Liver (tissue), 9 donors: Measurements from ENCODE around the gene KLK15. TPM values are rescaled to one million over a fixed set of nuclear protein-coding genes. Genes with fewer than 3 reads are reported as not detected.

Source experiments
- DNase-seq: peaks from one replicate; pipeline ENCODE4 v3.0.0-alpha.2; 2017; ENCODE audit warnings: low spot score
- H3K27ac ChIP-seq, 2 donors: one replicate each; pipeline ENCODE4 v1.7.0; 2013; ENCODE audit warnings: inconsistent platforms in 2 of 2, low read length in 2 of 2, control low read depth in 1 of 2, low read depth in 1 of 2, mild to moderate bottlenecking in 1 of 2
- H3K27me3 ChIP-seq, 4 donors: one replicate each; pipeline versions ENCODE4 v1.6.1 to v1.7.0; 2013; ENCODE audit warnings: low read length in 3 of 4, inconsistent platforms in 1 of 4, mild to moderate bottlenecking in 1 of 4, moderate library complexity in 1 of 4; ENCODE audit not compliant: control insufficient read depth in 4 of 4, insufficient read depth in 4 of 4
- H3K36me3 ChIP-seq, 4 donors: one replicate each; pipeline versions ENCODE4 v1.6.1 to v1.7.0; 2013; ENCODE audit warnings: low read length in 3 of 4, mild to moderate bottlenecking in 3 of 4, low read depth in 1 of 4, moderate library complexity in 1 of 4; ENCODE audit not compliant: control insufficient read depth in 4 of 4, insufficient read depth in 3 of 4
- H3K4me1 ChIP-seq, 4 donors: one replicate each; pipeline versions ENCODE4 v1.6.1 to v1.7.0; 2013; ENCODE audit warnings: low read length in 3 of 4, mild to moderate bottlenecking in 3 of 4, moderate library complexity in 1 of 4; ENCODE audit not compliant: control insufficient read depth in 4 of 4, insufficient read depth in 4 of 4
- H3K4me3 ChIP-seq, 3 donors: one replicate each; pipeline versions ENCODE4 v1.6.1 to v1.7.0; 2013; ENCODE audit warnings: low read length in 3 of 3, control low read depth in 1 of 3, low read depth in 1 of 3, mild to moderate bottlenecking in 1 of 3
- H3K9ac ChIP-seq, 2 donors: one replicate each; pipeline ENCODE4 v1.7.0; 2013; ENCODE audit warnings: low read length in 2 of 2, mild to moderate bottlenecking in 2 of 2, moderate library complexity in 2 of 2, control low read depth in 1 of 2, low read depth in 1 of 2
- H3K9me3 ChIP-seq, 4 donors: one replicate each; pipeline versions ENCODE4 v1.6.1 to v1.7.0; 2013; ENCODE audit warnings: low read length in 3 of 4; ENCODE audit not compliant: control insufficient read depth in 4 of 4
- ATF3 ChIP-seq: IDR thresholded peaks from 2 replicates; pipeline ENCODE4 v1.6.1; 2016; ENCODE audit warnings: antibody characterized with exemption
- CTCF ChIP-seq: fragments of 150-350 bp; IDR thresholded peaks from 2 replicates; pipeline ENCODE4 v1.5.1; 2017; ENCODE audit warnings: improper control_type of control experiment, low read depth, low read length; ENCODE audit not compliant: missing input control
- EGR1 ChIP-seq, 2 donors: IDR thresholded peaks; 2 replicates each; pipeline ENCODE4 v1.6.1; 2016 to 2018; ENCODE audit warnings: antibody characterized with exemption in 2 of 2, low read depth in 2 of 2
- FOXA1 ChIP-seq: IDR thresholded peaks from 2 replicates; pipeline ENCODE4 v1.6.1; 2016; ENCODE audit warnings: antibody characterized with exemption
- FOXA2 ChIP-seq: IDR thresholded peaks from 2 replicates; pipeline ENCODE4 v1.6.1; 2016; ENCODE audit warnings: antibody characterized with exemption
- GABPA ChIP-seq, 2 donors: IDR thresholded peaks in 1 of 2; conservative IDR thresholded peaks in 1 of 2; 2 replicates each; pipeline ENCODE4 v1.6.1; 2016; ENCODE audit warnings: antibody characterized with exemption in 2 of 2, mild to moderate bottlenecking in 1 of 2, moderate library complexity in 1 of 2
- HNF4A ChIP-seq, 2 donors: conservative IDR thresholded peaks; 2 replicates each; pipeline ENCODE4 v1.6.1; 2016; ENCODE audit warnings: antibody characterized with exemption in 2 of 2, mild to moderate bottlenecking in 2 of 2
- HNF4G ChIP-seq: IDR thresholded peaks from 2 replicates; pipeline ENCODE4 v1.6.1; 2016; ENCODE audit warnings: antibody characterized with exemption
- JUND ChIP-seq, 2 donors: IDR thresholded peaks; 2 replicates each; pipeline ENCODE4 v1.6.1; 2016; ENCODE audit warnings: antibody characterized with exemption in 2 of 2
- MAX ChIP-seq: IDR thresholded peaks from 2 replicates; pipeline ENCODE4 v1.6.1; 2016; ENCODE audit warnings: antibody characterized with exemption
- NR2F2 ChIP-seq: IDR thresholded peaks from 2 replicates; pipeline ENCODE4 v1.6.1; 2016; ENCODE audit warnings: antibody characterized with exemption
- REST ChIP-seq: IDR thresholded peaks from 2 replicates; pipeline ENCODE4 v1.6.1; 2016; ENCODE audit warnings: antibody characterized with exemption, mild to moderate bottlenecking
- RXRA ChIP-seq, 2 donors: IDR thresholded peaks; 2 replicates each; pipeline ENCODE4 v1.6.1; 2017 to 2018; ENCODE audit warnings: antibody characterized with exemption in 2 of 2, mild to moderate bottlenecking in 1 of 2
- SP1 ChIP-seq: IDR thresholded peaks from 2 replicates; pipeline ENCODE4 v1.6.1; 2018; ENCODE audit warnings: antibody characterized with exemption, mild to moderate bottlenecking
- TAF1 ChIP-seq: conservative IDR thresholded peaks from 2 replicates; pipeline ENCODE4 v1.6.1; 2016; ENCODE audit warnings: antibody characterized with exemption, mild to moderate bottlenecking
- YY1 ChIP-seq: IDR thresholded peaks from 2 replicates; pipeline ENCODE4 v1.6.1; 2016; ENCODE audit warnings: antibody characterized with exemption, mild to moderate bottlenecking
- ZBTB33 ChIP-seq: IDR thresholded peaks from 2 replicates; pipeline ENCODE4 v1.6.1; 2016; ENCODE audit warnings: antibody characterized with exemption
- WGBS: extraction: QIAGEN DNeasy Blood & Tissue Kit; methylation state at CpG from one replicate; pipeline ENCODE4 v1.1.7; 2013; 5-methylcytosine and 5-hydroxymethylcytosine counted together
- polyA plus RNA-seq, 2 donors: library from polyadenylated mRNA; stranded (reverse) in 1 of 2; unstranded in 1 of 2; fragments of 200-250 nt in 1 of 2; fragments of >200 nt in 1 of 2; fragmentation: Nextera tagmentation in 1 of 2; extraction: Ambion mirVana in 1 of 2; gene quantifications; one replicate each; pipeline versions ENCODE4 v1.2.1 to v1.2.3, GENCODE V29; 2013 to 2015
- total RNA-seq, 2 donors: library from RNA; depleted of rRNA; stranded (reverse); fragments of >200 nt; gene quantifications; one replicate each; pipeline ENCODE4 v1.2.3, GENCODE V29; 2014
- donor health status: healthy.
- donor health status: healthy.
- donor health status: healthy.
- donor health status: healthy.
- donor health status: healthy.

Gene KLK15
- total RNA-seq: not detected
- not detected for polyA plus RNA-seq

- H3K9ac ChIP-seq: no peak within 1 kb of the TSS
- no peaks in the 10 kb centered on the region for H3K9me3 ChIP-seq
- no peak within 1 kb of the TSS for H3K27ac ChIP-seq
- peaks cover 0 to 3% (median 0%) of the 10 kb centered on the region in 4 donors for H3K27me3 ChIP-seq
- WGBS: 76% methylated on average over 8 of the region's 8 CpGs
- no peaks in the 10 kb centered on the region for H3K36me3 ChIP-seq
- TF ChIP-seq ZBTB33 (no peak), ATF3 (no peak), FOXA2 (no peak), SP1 (no peak), RXRA (IDR thresholded peaks at IDR 0.05) (no peak), YY1 (no peak), HNF4A (conservative IDR thresholded peaks at IDR 0.05) (no peak), REST (no peak), HNF4G (no peak), CTCF (no peak), EGR1 (IDR thresholded peaks at IDR 0.05; ENCODE audit: low read depth in 2 of 2) (no peak), TAF1 (no peak), NR2F2 (no peak), MAX (no peak), FOXA1 (no peak), GABPA (IDR thresholded peaks at IDR 0.05 in 1 of 2, conservative IDR thresholded peaks at IDR 0.05 in 1 of 2) (no peak), JUND (IDR thresholded peaks at IDR 0.05) (no peak)
- H3K4me3 ChIP-seq: no peak within 1 kb of the TSS
- H3K4me1 ChIP-seq: peaks cover 0 to 11% (median 4%) of the 10 kb centered on the region in 4 donors
- no peak for DNase-seq
These were observed at the start of gene KLK15 for GRCh38 chr19:50833117-50833801. TSS of gene KLK15 (minus strand) at chr19:50833574. CDS start at chr19:50831492, 2,082 bp downstream.
